Prostate gland (tissue), 2 donors: ENCODE results near the gene TTC39B. TPM values are rescaled to one million over a fixed set of nuclear protein-coding genes. Genes with fewer than 3 reads are reported as not detected.

Source experiments
- DNase-seq: peaks from one replicate; pipeline ENCODE4 v3.0.0-alpha.2; 2019; ENCODE audit warnings: low spot score
- H3K27ac ChIP-seq, 2 donors: fragments of 200-600 bp; sonication (generic); 2 replicates each; pipeline ENCODE4 v1.5.1; 2017 to 2019
- H3K27me3 ChIP-seq: fragments of 200-600 bp; sonication (generic); replicated peaks from 2 replicates; pipeline ENCODE4 v1.5.1; 2019; ENCODE audit not compliant: insufficient read depth
- H3K36me3 ChIP-seq, 2 donors: fragments of 200-600 bp; sonication (generic); 1 replicate in 1 of 2; 2 replicates in 1 of 2; pipeline versions ENCODE4 v1.5.1 to v1.8.1; 2017 to 2019
- H3K4me1 ChIP-seq: fragments of 200-600 bp; sonication (generic); replicated peaks from 2 replicates; pipeline ENCODE4 v1.5.1; 2019
- H3K4me3 ChIP-seq, 2 donors: fragments of 200-600 bp; sonication (generic); 2 replicates each; pipeline ENCODE4 v1.5.1; 2017 to 2019
- H3K9me3 ChIP-seq: fragments of 200-600 bp; sonication (generic); 2 replicates; pipeline ENCODE4 v1.5.1; 2017
- POLR2A ChIP-seq: fragments of 450-650 bp; IDR thresholded peaks from one replicate; pipeline ENCODE4 v1.6.1; 2016; ENCODE audit warnings: antibody characterized with exemption, mild to moderate bottlenecking
- POLR2AphosphoS5 ChIP-seq: sonication (generic); formaldehyde crosslinking; IDR thresholded peaks from one replicate; pipeline ENCODE4 v1.6.1; 2017; ENCODE audit warnings: antibody characterized with exemption
- WGBS: methylation state at CpG from one replicate; pipeline ENCODE4 v1.1.5; 2018; 5-methylcytosine and 5-hydroxymethylcytosine counted together
- intact Hi-C: fragments of 100-400 bp; cut with DNase I; formaldehyde crosslinking; loops from one replicate; pipeline ENCODE4 v1.14.2; 2022
- total RNA-seq, 2 donors: library from RNA; depleted of rRNA; stranded (reverse); fragments of >200 nt; gene quantifications; one replicate each; pipeline ENCODE4 v1.1.0, GENCODE V29; 2016
- TF ChIP-seq, protein P1 (sequence below), 4 experiments: fragments of 200-600 bp in 2 of 4; fragments of 450-650 bp in 2 of 4; sonication (generic) in 2 of 4; IDR thresholded peaks; 1 replicate in 3 of 4; 2 replicates in 1 of 4; pipeline ENCODE4 v1.5.1; 2016 to 2019; ENCODE audit warnings: antibody characterized with exemption in 4 of 4, mild to moderate bottlenecking in 2 of 4, moderate library complexity in 2 of 4

The TTC39B gene
- total RNA-seq, 2 donors from 2014 or later = 4.2 to 4.3 TPM

DNA sequence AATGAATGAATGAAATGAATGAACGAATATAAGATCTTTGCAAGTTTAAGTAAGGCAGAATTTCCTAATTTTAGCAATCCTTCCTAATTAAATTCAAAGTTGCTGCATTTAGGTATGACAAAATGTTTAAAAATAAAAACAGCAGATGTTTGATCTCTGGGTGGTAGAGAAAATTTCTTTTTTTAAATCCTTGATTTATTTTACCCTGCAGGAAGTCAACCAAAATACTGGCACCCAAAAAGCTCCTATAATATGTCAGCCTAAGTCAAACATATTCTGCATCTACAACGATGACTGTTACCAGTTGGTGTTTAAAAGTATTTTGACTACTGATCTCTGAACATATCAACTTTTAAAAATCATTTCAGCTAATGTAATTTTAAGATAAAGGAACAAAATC lies 58.4 kb downstream of the TTC39B start:
- H3K27ac ChIP-seq = no peak overlapping the region
- H3K36me3 ChIP-seq = no peaks in the 10 kb centered on the region
- H3K4me1 ChIP-seq = no peaks in the 10 kb centered on the region
- 64% methylated on average over 2 of the region's 2 CpGs for WGBS
- no peak overlapping the region for H3K4me3 ChIP-seq
- DNase-seq = no peak
- intact Hi-C loops = no loop called here
- H3K9me3 ChIP-seq = no peaks in the 10 kb centered on the region
- TF ChIP-seq POLR2A = no peak
- TF ChIP-seq, protein P1, sequence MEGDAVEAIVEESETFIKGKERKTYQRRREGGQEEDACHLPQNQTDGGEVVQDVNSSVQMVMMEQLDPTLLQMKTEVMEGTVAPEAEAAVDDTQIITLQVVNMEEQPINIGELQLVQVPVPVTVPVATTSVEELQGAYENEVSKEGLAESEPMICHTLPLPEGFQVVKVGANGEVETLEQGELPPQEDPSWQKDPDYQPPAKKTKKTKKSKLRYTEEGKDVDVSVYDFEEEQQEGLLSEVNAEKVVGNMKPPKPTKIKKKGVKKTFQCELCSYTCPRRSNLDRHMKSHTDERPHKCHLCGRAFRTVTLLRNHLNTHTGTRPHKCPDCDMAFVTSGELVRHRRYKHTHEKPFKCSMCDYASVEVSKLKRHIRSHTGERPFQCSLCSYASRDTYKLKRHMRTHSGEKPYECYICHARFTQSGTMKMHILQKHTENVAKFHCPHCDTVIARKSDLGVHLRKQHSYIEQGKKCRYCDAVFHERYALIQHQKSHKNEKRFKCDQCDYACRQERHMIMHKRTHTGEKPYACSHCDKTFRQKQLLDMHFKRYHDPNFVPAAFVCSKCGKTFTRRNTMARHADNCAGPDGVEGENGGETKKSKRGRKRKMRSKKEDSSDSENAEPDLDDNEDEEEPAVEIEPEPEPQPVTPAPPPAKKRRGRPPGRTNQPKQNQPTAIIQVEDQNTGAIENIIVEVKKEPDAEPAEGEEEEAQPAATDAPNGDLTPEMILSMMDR (IDR thresholded peaks at IDR 0.05) = no peak
- no peak for TF ChIP-seq POLR2AphosphoS5
- no peaks in the 10 kb centered on the region for H3K27me3 ChIP-seq

DNA sequence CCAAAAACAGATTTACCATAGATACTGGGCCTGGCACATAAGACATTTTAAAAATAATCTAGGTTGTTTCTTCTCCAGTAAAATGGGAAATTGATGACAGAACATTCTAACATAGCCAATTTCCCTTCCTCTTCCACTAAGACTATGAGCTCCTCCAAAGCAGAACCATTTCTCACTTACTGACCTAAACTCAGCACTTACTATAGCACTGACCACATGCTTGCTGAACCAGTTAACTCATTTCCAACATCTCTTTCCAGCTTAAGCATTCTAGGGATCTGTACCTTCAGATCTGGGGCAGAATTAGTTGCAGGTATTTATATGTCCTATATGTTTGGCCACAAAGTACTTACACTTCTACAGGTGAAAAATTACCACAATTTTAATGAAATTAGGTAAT lies 58.9 kb downstream of the TTC39B start:
- Histone ChIP-seq H3K4me3 (no peak overlapping the region), H3K27ac (no peak overlapping the region), H3K9me3 (no peaks in the 10 kb centered on the region), H3K36me3 (no peaks in the 10 kb centered on the region), H3K27me3 (no peaks in the 10 kb centered on the region), H3K4me1 (no peaks in the 10 kb centered on the region)
- no peak for TF ChIP-seq POLR2AphosphoS5
- TF ChIP-seq, protein P1 (IDR thresholded peaks at IDR 0.05) = no peak
- TF ChIP-seq POLR2A = no peak
- intact Hi-C loops = no loop called here
- DNase-seq = no peak

DNA sequence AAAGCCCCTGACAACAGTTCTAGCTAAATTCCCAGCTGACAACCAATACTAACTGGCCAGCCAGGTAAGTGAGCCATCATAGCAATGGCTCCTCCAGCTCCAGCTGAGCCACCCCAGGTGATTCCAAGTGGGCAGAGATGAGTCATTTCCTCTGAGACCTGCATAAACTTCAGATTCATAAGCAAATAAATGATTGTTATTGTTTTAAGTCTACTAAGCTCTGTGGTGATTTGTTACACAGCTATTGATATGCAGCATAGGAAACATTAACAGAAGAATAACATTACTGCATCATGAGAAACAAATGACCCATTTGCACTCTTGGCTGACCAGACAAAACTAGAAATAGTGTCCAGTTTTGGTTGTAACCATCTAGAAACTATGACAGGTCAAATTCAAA lies 60.3 kb downstream of the TTC39B start:
- no peaks in the 10 kb centered on the region for H3K9me3 ChIP-seq
- intact Hi-C loops = no loop called here
- DNase-seq = no peak
- no peak overlapping the region for H3K4me3 ChIP-seq
- H3K36me3 ChIP-seq = no peaks in the 10 kb centered on the region
- no peaks in the 10 kb centered on the region for H3K4me1 ChIP-seq
- no peak overlapping the region for H3K27ac ChIP-seq
- no peaks in the 10 kb centered on the region for H3K27me3 ChIP-seq
- TF ChIP-seq, protein P1 (IDR thresholded peaks at IDR 0.05) = no peak
- TF ChIP-seq POLR2AphosphoS5 (no peak), POLR2A (no peak)

DNA sequence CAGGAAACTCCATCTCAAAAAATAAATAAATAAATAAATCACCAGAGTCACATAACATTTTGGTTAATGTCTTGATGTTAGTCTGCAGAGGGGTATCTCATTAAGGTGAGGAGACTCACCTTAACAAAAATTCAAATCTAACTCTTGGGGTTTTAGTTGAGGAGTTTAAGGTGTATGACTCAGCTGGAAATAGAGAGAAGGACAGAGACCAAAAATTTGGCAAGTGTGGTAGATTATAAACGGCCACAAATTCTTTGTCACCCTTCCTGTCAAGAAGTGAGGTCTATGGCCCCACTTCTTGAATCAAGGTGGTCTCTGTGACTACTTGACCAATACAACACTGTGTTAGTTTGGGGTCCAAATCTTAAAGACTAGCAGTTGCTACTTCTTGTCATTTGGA lies 60.8 kb downstream of the TTC39B start:
- Histone ChIP-seq H3K4me3 (no peak overlapping the region), H3K36me3 (no peaks in the 10 kb centered on the region), H3K27ac (no peak overlapping the region), H3K4me1 (no peaks in the 10 kb centered on the region), H3K27me3 (no peaks in the 10 kb centered on the region), H3K9me3 (no peaks in the 10 kb centered on the region)
- TF ChIP-seq POLR2AphosphoS5 = no peak
- TF ChIP-seq POLR2A = no peak
- TF ChIP-seq, protein P1 (IDR thresholded peaks at IDR 0.05) = no peak
- DNase-seq = no peak
- WGBS = 75% methylated on average over 1 of the region's 1 CpG
- intact Hi-C loops = no loop called here

DNA sequence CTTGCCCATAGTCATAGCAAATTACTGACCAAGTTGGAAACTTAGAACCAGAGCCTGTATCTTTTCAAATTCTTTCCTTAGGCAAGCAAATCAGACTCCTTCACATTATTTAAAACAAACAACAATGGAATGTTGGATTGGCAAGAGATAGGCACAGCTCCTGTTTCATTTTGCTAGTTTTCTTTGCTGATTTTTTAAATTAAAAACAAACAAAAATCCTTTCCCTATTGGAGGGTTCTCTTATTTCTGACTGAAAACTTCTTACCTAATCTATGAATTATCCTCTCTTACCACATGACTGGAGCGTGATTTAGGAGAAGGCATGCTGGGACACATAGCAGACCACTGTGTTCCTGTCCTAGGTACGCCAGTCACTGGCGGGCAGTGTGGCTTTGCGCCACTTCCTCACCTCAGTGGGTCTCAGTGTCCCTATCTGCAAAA lies 63.0 kb downstream of the TTC39B start:
- peak; percentile 8 for DNase-seq
- Histone ChIP-seq H3K36me3 (no peaks in the 10 kb centered on the region), H3K4me3 (no peak overlapping the region), H3K27ac (peak overlapping the region in 1 of 2 donors; percentile 1), H3K27me3 (no peaks in the 10 kb centered on the region), H3K9me3 (no peaks in the 10 kb centered on the region), H3K4me1 (no peaks in the 10 kb centered on the region)
- intact Hi-C loops = no loop called here
- 35% methylated on average over 4 of the region's 4 CpGs for WGBS
- TF ChIP-seq POLR2AphosphoS5 = peak; percentile 27
- TF ChIP-seq POLR2A = no peak
- TF ChIP-seq, protein P1 (IDR thresholded peaks at IDR 0.05) = no peak
